ENCODE results near the gene RANBP9. TPM values are rescaled to one million over a fixed set of nuclear protein-coding genes. Genes with fewer than 3 reads are reported as not detected.

RANBP9 gene
- total and polyA plus RNA-seq, 2 experiments from 2014 or later, result 12.1 to 31.8 TPM

GRCh38 chr6:13581700-13582229 is 129.9 kb downstream of the RANBP9 start (continued):
- TF ChIP-seq ZNF462 (CRISPR knock-in tag; IDR thresholded peaks at IDR 0.05), result no peak

- no peaks in the 10 kb centered on the region for H3K27me3 ChIP-seq (ENCODE audit: insufficient read depth)
- peaks cover 2% of the 10 kb centered on the region; the same call in 1 of the 2 replicates for H3F3A ChIP-seq (replicated peaks; ENCODE audit: low read depth)
- Mint-ChIP-seq H3K27ac (no peak overlapping the region), H3K9me3 (no peaks in the 10 kb centered on the region; the same call in 2 of the 3 replicates), H3K4me3 (no peak overlapping the region), H3K36me3 (ENCODE audit: low read depth) (peaks cover 32% of the 10 kb centered on the region), H3K4me1 (peaks cover 13% of the 10 kb centered on the region; the same call in 2 of the 3 replicates), H3K27me3 (ENCODE audit: insufficient read depth, low read depth, poor library complexity) (peaks cover 6% of the 10 kb centered on the region)
- peaks cover 28% of the 10 kb centered on the region for H3K79me2 ChIP-seq (replicated peaks; ENCODE audit: insufficient read depth)
- no peak overlapping the region for H3K27ac ChIP-seq (ENCODE audit: low read depth)
- DNase-seq (ENCODE audit: low spot score) (no peak), ATAC-seq (no peak)
- no peak overlapping the region for H2AFZ ChIP-seq
- H3K9me2 ChIP-seq (ENCODE audit: insufficient read depth), result no peaks in the 10 kb centered on the region
- no peaks in the 10 kb centered on the region for H3K36me3 ChIP-seq (ENCODE audit: insufficient read depth)
- H3K4me3 ChIP-seq, result no peak overlapping the region
- H3K4me2 ChIP-seq, result no peak overlapping the region
- H4K20me1 ChIP-seq (replicated peaks; ENCODE audit: insufficient read depth), result no peaks in the 10 kb centered on the region
- H3K4me1 ChIP-seq (ENCODE audit: insufficient read depth), result 0 out of 2 replicates have a peak, but pooled peaks cover 5% of the 10 kb centered on the region
- TF ChIP-seq STAT1 (IDR thresholded peaks at IDR 0.05; ENCODE audit: unreplicated experiment) (no peak), JUNB (IDR thresholded peaks at IDR 0.05; ENCODE audit: unreplicated experiment) (no peak), CREB1 (CRISPR knock-in tag; IDR thresholded peaks at IDR 0.05; ENCODE audit: low read depth) (no peak), EZH2 (IDR thresholded peaks at IDR 0.05; ENCODE audit: low read depth, unreplicated experiment) (no peak), CTCF (conservative IDR thresholded peaks at IDR 0.05; ENCODE audit: low read depth in 2 of 2) (no peak), NANOG (IDR thresholded peaks at IDR 0.05; ENCODE audit: borderline replicate concordance) (no peak), ETS1 (IDR thresholded peaks at IDR 0.05) (no peak)
These were observed 131.7 kb downstream of the RANBP9 start for GRCh38 chr6:13579911-13580310.
